RKO (cell line): ENCODE data around the gene PSPC1.
A peak's percentile ranks its signal among the peaks of the same experiment; 100 is the strongest.
"Not testable (repeated sequence)": the region's sequence is repeated elsewhere in the genome, so short reads cannot be mapped to it uniquely, and the experiment has no call there.

Experiments
- DNase-seq: peaks from one replicate; pipeline ENCODE4 v3.0.0-alpha.2; 2016; ENCODE audit warnings: low spot score

Gene PSPC1

GRCh38 chr13:19763618-19764017 is 19.1 kb downstream of the PSPC1 start:
- no peak for DNase-seq

GRCh38 chr13:19759669-19760068 is 23.1 kb downstream of the PSPC1 start:
- DNase-seq = no peak

GRCh38 chr13:19742643-19743042 is 40.1 kb downstream of the PSPC1 start:
- no peak for DNase-seq

DNA sequence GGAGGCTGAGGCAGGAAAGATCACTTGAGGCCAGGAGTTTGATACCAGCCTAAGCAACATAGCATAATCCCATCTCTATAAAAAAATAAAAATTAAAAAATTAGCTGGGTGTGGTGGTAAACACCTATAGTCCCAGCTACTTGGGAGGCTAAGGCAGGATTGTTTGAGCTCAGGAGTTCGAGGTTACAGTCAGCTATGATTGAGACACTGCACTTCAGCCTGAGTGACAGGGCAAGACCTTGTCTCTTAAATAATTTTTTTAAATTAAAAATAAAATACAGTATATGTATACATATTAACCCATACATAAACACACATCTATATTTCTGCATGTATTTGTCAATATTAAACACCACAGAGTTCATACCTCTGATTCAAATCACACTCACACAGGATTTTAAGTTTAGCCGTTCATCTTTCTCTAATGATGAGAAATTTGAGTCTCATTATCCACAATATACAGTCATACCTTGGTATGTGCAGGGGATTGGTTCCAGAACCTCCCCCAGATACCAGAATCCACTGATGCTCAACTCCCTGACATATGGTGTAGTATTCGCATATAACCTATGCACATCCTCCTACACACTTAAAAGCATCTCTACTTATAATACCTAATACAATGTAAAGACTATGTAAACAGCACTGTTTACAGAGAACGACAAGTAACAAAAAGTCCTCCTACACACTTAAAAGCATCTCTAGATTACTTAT is 44.7 kb downstream of the PSPC1 start:
- DNase-seq = no peak

DNA sequence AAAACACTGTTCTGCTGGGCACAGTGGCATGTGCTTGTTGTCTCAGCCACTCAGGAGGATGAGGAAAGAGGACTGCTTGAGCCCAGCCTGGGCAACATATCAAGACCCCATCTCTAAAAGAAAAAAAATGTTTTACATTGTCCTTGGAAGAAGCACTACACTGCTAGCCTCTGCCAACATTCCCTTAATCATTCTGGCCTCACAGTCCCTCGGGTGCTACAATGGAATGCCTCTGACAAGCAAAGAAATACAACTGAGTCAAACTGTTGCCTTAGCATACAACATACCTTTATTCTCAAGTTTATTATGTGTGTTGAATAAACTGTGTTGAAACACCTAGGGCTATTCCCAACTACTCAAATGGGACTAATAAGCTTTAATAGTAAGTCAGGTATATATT is 56.1 kb downstream of the PSPC1 start:
- DNase-seq = no peak

DNA sequence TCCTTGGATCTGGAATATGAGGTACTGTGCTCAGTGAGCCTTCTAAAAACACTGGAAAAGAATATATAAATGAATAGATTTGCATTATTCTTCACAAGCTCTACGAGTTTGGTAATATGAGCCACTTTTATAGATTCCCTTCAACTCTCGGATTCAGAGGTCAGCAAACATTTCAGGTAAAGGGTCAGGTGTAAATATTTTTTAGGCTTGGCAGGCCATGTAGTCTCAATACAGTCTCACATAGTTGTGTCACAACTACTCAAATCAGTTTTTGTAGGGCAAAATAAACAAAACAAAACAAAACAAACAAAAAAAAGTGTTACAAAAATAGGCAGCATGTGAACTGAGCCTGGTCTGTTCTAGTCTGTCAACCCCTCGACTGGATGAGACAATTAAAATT is 57.4 kb downstream of the PSPC1 start:
- DNase-seq = no peak

DNA sequence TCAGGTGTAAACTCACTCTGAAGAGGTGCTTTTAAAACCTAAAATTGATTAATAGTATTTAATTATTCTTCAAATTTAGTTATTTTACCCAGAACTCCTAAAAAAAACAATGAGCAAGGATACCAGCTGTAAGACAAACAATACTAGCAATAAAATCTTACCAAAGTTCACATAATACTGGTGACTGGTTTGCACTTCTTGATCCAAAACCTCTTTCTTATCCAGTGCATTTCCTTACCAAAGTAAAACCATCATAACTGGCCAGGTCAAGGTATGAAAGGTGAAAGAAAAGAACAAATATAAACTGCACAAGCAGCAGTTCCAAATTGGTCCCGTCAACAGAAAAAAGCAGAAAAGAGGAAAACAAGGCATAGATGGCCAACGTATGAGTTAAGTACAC is 62.7 kb downstream of the PSPC1 start:
- no peak for DNase-seq

DNA sequence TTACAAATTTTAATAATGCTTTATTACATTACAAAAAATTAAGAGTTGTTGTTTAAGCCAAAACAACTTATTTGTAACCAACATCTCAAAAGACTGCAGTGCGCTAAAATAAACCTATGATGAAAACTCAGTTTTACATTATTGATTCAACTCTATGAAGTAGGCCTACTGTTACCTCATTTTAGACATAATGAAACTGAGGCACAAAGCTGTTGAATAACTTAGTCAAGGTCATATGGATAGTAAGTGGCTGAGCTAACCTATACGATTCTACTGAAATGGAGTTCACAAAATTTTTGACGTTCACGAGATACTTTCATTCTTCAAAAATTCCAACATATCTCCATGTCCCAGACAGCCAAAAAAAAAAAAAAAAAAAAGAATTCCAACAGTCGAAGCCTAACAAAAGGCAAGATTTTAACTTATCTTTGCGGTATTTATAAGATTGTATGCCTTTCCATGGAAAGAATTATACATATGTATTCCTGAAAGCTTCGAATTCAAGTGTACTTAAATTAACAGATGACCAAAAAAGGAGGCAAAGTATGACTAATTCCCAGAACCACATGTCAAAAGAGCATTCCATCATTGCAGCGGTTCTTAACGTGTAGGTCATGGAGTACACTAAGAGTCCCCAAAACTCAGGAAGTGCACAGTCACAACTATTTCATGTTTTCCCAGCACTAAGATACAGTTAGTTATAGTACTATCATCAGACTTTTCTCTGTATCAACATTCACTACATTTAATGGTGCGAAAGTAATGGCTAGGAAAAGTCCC is 69.4 kb downstream of the PSPC1 start:
- DNase-seq = peak; percentile 62

- DNase-seq = not testable (repeated sequence)
Observed at GRCh38 chr13:19709782-19710181, 73.0 kb downstream of the PSPC1 start.

DNA sequence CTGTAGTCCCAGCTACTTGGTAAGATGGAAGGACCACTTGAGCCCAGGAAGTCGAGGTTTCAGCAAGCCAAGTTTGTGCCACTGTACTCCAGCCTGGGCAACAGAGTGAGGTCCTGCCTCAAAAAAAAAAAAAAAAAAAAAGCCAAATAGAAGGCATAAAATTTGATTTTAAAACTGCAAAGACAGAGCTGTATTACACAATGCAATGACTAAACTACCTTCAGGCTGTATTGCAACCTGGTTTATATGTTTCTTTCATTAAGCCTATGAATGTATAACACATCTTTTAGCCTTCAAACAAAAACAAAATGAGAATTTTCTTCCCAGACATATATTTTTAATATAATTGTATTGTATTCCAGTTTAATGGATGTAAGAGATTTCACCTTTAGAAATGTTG is 73.7 kb downstream of the PSPC1 start:
- DNase-seq = not testable (repeated sequence)

DNA sequence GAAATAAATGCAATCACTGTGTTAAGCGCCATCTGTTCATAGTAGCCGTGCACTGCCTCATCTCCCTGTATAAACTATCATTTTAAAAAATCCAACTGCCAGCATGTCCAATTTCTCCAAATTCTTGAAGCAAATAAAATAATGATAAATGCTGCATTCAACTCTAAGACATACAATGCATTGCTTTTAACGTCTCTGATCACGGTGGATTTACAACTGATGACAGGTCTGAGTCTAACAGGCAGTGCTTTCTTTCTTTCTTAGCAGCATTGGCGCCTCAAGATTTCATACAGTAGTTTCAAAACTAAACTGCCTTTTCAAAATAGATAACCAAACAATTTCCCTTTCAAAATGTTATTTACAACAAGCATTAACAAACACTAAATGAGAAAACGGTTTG is 78.5 kb downstream of the PSPC1 start:
- DNase-seq = not testable (repeated sequence)

GRCh38 chr13:19701619-19702018 is 81.1 kb downstream of the PSPC1 start:
- not testable (repeated sequence) for DNase-seq

- not testable (repeated sequence) for DNase-seq
Observed at GRCh38 chr13:19700963-19701362, 81.8 kb downstream of the PSPC1 start.

DNA sequence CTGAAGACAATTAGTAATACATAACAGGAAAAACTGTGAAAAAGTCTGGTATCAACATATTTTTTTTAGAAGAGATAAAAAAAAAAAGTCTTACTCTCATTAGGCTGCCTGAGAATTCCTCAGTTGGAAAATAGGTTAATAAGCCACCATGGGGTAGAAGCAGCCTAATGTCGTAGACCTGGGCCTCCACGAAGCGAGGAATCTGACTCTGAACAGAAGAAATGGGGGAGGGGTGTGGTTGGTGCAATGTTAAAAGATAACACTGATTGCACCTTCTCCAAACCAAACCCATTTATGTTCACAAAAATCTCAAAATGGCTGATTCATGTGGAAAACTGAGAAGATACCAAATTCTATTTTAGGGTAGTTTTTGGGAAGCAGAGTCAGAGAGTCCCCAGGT is 86.9 kb downstream of the PSPC1 start:
- no peak for DNase-seq

- no peak for DNase-seq
Observed at GRCh38 chr13:19695428-19695827, 87.3 kb downstream of the PSPC1 start.

DNA sequence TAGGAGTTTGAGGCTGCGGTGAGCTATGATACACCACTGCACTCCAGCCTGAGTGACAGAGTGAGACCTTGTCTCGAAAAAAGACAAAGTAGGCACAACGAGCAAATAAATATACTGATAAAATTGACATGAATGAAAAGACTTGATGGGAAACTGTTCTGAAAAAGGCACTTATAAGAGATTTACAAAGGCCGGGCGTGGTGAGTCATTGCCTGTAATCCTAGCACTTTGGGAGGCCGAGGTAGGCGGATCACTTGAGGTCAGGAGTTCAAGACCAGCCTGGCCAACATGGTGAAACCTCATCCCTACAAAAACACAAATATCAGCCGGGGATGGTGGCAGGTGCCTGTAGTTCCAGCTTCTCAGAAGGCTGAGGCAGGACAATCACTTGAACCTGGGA is 91.3 kb downstream of the PSPC1 start:
- DNase-seq = not testable (repeated sequence)

- no peak for DNase-seq
Observed at GRCh38 chr13:19685437-19685836, 97.3 kb downstream of the PSPC1 start.

DNA sequence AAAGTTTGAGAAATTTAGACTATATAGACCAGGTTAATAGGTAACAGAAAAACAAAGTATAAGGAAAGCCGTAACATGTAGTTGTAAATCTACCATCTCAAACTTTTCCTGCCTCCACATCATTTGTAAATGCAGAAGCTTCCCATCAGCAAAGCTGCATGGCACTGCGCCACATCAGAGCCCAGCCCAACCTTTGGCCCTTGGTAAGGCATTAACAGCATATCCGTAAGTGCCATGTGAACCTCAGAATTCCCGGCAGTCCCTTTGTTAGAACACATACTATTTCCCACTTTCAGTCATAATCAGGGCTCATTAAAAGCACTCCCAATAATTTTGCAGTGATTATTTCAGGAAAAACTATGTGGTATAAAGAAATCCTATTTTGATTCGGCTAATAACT is 97.7 kb downstream of the PSPC1 start:
- no peak for DNase-seq

- DNase-seq = no peak
Observed at GRCh38 chr13:19681517-19681916, 101.2 kb downstream of the PSPC1 start.

GRCh38 chr13:19680751-19681150 is 102.0 kb downstream of the PSPC1 start:
- DNase-seq = no peak

DNA sequence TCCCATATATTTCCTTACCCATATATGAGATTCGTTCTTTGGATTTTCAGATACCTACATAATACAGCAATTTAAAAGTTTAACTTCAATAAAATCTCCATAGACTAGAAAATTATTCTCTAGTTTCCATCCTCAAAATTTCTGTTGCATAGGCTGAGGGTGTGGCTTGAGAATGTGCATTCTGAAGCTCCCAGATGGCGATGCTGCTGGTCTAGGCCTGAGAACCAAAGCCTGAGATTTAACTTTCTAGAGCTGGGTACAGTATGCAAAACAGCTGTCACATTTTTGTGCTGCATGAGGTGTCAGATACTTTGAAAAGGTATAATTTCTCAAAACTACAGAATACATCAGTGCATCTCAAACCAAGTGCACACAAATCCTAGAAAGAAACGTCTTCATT is 106.6 kb downstream of the PSPC1 start:
- DNase-seq = no peak

DNA sequence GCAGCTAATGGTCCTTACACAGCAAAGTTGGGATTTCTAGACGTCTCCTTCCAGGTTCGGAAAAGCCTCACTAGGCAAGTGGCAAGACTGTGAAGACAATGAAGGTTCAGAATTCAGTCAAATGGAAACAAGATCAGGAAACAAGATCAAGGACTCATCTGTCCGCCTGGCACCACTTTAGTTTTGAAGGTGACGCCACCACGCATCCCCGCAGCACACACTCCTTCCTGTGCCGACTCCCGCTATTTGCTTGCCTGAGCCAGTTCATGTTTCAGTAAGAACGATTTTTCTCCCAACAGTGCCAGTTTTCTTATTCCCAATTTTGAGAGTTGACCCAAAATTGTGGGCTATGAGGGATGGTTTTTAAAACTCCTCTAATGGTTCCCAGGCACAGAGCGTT is 107.8 kb downstream of the PSPC1 start:
- no peak for DNase-seq
